A673 (cell line): ENCODE data around the gene ADAM12.

Experiments
- CTCF ChIP-seq: fragments of 300-800, 200-600 bp; sonication (generic); conservative IDR thresholded peaks from 2 replicates; pipeline ENCODE4 v1.5.1; 2017; ENCODE audit warnings: low read depth, mild to moderate bottlenecking, antibody characterized with exemption, low read length, moderate library complexity, mixed read lengths
- EZH2 ChIP-seq: fragments of 200-600 bp; sonication (generic); IDR thresholded peaks from 2 replicates; pipeline ENCODE4 v1.6.1; 2017; ENCODE audit warnings: borderline replicate concordance, low read depth, mild to moderate bottlenecking, mixed read lengths, antibody characterized with exemption, low read length; ENCODE audit not compliant: poor library complexity, severe bottlenecking

GRCh38 chr10:126170371-126170770 is 217.9 kb downstream of the ADAM12 start:
- TF ChIP-seq CTCF, result no peak
- TF ChIP-seq EZH2, result no peak
